DOHH2 (cell line): ENCODE measurements around the gene RELN.

Source experiments
- CTCF ChIP-seq: fragments of 200-600 bp; sonication (generic); IDR thresholded peaks from one replicate; pipeline ENCODE4 v1.5.1; 2014; ENCODE audit warnings: antibody characterized with exemption, mild to moderate bottlenecking, low read depth, low read length; ENCODE audit not compliant: poor library complexity, severe bottlenecking
- EZH2phosphoT487 ChIP-seq: fragments of 200-600 bp; sonication (generic); IDR thresholded peaks from 2 replicates; pipeline ENCODE4 v1.6.1; 2017; ENCODE audit warnings: borderline replicate concordance, mild to moderate bottlenecking, antibody characterized with exemption, low read length, moderate library complexity, mixed read lengths

DNA sequence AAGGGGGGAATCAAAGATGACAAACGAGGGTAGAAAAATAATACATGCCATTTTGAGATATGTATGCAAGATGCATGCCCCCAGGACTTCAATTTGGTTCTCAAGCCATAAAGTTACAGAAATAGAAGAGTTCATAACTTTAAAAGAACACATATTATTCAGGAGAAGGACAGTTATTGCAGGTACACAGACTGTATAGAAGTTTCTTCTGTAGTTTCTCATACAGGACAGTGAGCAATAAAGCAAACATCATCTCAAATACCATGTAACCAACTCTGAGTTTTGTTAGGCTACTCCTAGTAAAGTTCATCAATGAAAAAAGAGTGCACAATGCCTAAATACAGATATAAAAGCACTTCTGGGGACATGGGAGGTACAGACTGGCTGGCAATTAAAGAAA is 226.6 kb downstream of the RELN start:
- TF ChIP-seq CTCF: no peak
- TF ChIP-seq EZH2phosphoT487: no peak
